Gastrocnemius medialis (tissue), 4 donors: Measurements from ENCODE around the gene KEL.

Experiments used
- POLR2A ChIP-seq, 2 donors: fragments of 450-650 bp; IDR thresholded peaks; one replicate each; pipeline ENCODE4 v1.6.1; 2017; ENCODE audit warnings: antibody characterized with exemption in 2 of 2, mild to moderate bottlenecking in 2 of 2, moderate library complexity in 2 of 2
- TF ChIP-seq, protein P1 (sequence below), 5 experiments: fragments of 450-650 bp in 3 of 5; fragments of 200-600 bp in 2 of 5; sonication (generic) in 2 of 5; IDR thresholded peaks in 4 of 5; conservative IDR thresholded peaks in 1 of 5; 1 replicate in 4 of 5; 2 replicates in 1 of 5; pipeline ENCODE4 v1.5.1; 2016 to 2019; ENCODE audit warnings: antibody characterized with exemption in 5 of 5, mild to moderate bottlenecking in 3 of 5, moderate library complexity in 3 of 5

DNA sequence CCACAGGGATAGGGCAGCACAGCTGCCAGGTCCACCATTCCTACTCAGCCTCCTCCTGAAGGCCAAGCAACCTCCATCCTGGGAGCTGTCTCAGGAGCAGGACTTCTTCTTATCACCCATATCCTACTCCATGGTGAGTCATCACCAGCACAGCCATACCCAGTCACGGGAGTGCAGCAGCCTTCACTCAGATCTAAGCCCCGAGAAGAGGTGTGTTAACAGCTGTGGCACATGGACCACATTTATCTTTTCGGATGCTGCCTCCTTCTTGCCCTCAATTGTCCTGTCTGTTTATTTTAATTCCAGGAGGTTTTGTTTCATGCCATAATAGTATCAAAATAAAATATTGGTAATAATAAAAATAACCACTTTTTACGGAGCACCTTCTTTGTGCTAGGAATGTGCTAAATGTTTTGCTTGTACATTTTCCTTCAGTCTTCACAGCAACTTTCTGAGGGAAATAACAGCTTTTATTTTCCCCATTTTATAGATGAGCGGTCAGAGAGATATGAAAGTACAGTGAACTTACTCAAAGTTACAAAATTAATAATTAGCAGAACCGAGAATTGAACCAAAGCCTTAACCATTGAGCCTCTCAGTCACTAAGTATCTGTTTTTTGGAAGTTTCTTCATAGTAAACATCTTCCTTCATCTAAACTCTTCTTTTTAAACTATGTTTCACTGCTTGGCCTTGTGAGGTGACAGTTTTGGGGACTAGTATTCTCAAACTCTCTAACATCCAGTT lies 2.5 kb upstream of the KEL start:
- TF ChIP-seq, protein P1, sequence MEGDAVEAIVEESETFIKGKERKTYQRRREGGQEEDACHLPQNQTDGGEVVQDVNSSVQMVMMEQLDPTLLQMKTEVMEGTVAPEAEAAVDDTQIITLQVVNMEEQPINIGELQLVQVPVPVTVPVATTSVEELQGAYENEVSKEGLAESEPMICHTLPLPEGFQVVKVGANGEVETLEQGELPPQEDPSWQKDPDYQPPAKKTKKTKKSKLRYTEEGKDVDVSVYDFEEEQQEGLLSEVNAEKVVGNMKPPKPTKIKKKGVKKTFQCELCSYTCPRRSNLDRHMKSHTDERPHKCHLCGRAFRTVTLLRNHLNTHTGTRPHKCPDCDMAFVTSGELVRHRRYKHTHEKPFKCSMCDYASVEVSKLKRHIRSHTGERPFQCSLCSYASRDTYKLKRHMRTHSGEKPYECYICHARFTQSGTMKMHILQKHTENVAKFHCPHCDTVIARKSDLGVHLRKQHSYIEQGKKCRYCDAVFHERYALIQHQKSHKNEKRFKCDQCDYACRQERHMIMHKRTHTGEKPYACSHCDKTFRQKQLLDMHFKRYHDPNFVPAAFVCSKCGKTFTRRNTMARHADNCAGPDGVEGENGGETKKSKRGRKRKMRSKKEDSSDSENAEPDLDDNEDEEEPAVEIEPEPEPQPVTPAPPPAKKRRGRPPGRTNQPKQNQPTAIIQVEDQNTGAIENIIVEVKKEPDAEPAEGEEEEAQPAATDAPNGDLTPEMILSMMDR (IDR thresholded peaks at IDR 0.05 in 4 of 5, conservative IDR thresholded peaks at IDR 0.05 in 1 of 5): no peak
- TF ChIP-seq POLR2A (IDR thresholded peaks at IDR 0.05): no peak
